Gastrocnemius medialis (tissue), 4 donors: Measurements from ENCODE around the gene SPTBN2. TPM values are rescaled to one million over a fixed set of nuclear protein-coding genes. Genes with fewer than 3 reads are reported as not detected.
A peak's percentile ranks its signal among the peaks of the same experiment; 100 is the strongest.

Experiments
- ATAC-seq, 2 donors: fragments of 150-250 bp; one replicate each; pipeline ENCODE4 v1.9.1; 2016
- DNase-seq, 2 donors: peaks; one replicate each; pipeline ENCODE4 v3.0.0-alpha.2; 2019
- H3K27ac ChIP-seq, 4 donors: fragments of 200-600 bp; sonication (generic); 1 replicate in 1 of 4; 2 replicates in 3 of 4; pipeline ENCODE4 v1.5.1; 2016 to 2018; ENCODE audit warnings: mild to moderate bottlenecking in 2 of 4, moderate library complexity in 1 of 4
- H3K27me3 ChIP-seq, 3 donors: fragments of 200-600 bp; sonication (generic) in 2 of 3; 1 replicate in 1 of 3; 2 replicates in 2 of 3; pipeline versions ENCODE4 v1.5.1 to v1.6.0; 2016 to 2019; ENCODE audit warnings: mild to moderate bottlenecking in 1 of 3, moderate library complexity in 1 of 3
- H3K36me3 ChIP-seq, 2 donors: fragments of 200-600 bp; sonication (generic) in 1 of 2; one replicate each; pipeline ENCODE4 v1.5.1; 2017 to 2018
- H3K4me1 ChIP-seq, 2 donors: fragments of 200-600 bp; sonication (generic) in 1 of 2; one replicate each; pipeline ENCODE4 v1.5.1; 2016 to 2017; ENCODE audit warnings: mild to moderate bottlenecking in 2 of 2
- H3K4me3 ChIP-seq, 4 donors: fragments of 200-600 bp; sonication (generic) in 3 of 4; 1 replicate in 1 of 4; 2 replicates in 3 of 4; pipeline ENCODE4 v1.5.1; 2016 to 2019; ENCODE audit warnings: mild to moderate bottlenecking in 2 of 4
- H3K9me3 ChIP-seq, 3 donors: fragments of 200-600 bp; sonication (generic) in 2 of 3; 1 replicate in 1 of 3; 2 replicates in 2 of 3; pipeline ENCODE4 v1.5.1; 2016 to 2019
- POLR2A ChIP-seq, 2 donors: fragments of 450-650 bp; IDR thresholded peaks; one replicate each; pipeline ENCODE4 v1.6.1; 2017; ENCODE audit warnings: antibody characterized with exemption in 2 of 2, mild to moderate bottlenecking in 2 of 2, moderate library complexity in 2 of 2
- in situ Hi-C, 4 donors: fragments of 200-750 bp; cut with MboI; loops; one replicate each; pipeline versions ENCODE4 v1.15.0 to v1.8.0; 2017; ENCODE audit warnings: low sequenced_read_pairs in 4 of 4
- intact Hi-C: fragments of 100-400 bp; cut with DNase I; formaldehyde crosslinking; loops from one replicate; pipeline ENCODE4 v1.15.1; 2023; ENCODE audit warnings: low total_unique reads
- total RNA-seq, 4 donors: library from RNA; depleted of rRNA; stranded (reverse); fragments of >200 nt; gene quantifications; one replicate each; pipeline versions ENCODE4 v1.1.0 to v1.2.3, GENCODE V29; 2016
- TF ChIP-seq, protein P1 (sequence below), 5 experiments: fragments of 450-650 bp in 3 of 5; fragments of 200-600 bp in 2 of 5; sonication (generic) in 2 of 5; IDR thresholded peaks in 4 of 5; conservative IDR thresholded peaks in 1 of 5; 1 replicate in 4 of 5; 2 replicates in 1 of 5; pipeline ENCODE4 v1.5.1; 2016 to 2019; ENCODE audit warnings: antibody characterized with exemption in 5 of 5, mild to moderate bottlenecking in 3 of 5, moderate library complexity in 3 of 5

Gene SPTBN2
- total RNA-seq, 4 donors from 2014 or later: 0.40 to 1.5 (median 1.0) TPM

DNA sequence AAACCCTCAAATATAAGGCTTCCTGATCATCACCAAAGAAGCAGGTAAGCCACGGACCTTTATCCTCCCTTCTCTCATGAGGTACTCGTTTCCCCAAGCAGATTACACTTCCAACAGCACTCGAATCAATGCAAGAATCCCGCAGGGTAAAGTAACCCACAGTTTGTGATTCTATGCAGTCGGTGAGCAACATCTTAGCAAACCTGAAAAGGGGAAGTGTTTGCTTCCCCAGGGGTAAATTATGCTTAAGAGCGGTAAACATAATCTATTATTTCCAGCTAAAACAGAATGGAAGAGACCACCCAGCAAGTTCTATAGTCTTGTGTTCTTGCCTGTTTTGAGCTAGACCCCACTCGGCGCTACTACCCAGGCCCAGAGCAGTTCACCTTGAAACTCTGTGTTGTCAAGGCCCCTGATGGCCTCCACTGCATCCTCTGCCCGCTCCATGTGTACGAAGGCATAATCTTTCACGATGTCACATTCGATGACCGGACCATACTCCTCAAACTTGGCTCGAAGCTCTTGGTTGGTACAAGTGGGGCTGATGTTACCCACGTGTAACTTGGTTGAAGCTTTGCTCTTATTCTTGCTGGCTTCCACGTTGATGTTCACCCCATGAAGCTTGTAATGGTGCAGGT lies 52.6 kb downstream of the SPTBN2 start:
- no peak for DNase-seq
- Histone ChIP-seq H3K9me3 (no peaks in the 10 kb centered on the region), H3K4me3 (peak overlapping the region; percentile 77 to 89 (median 86)), H3K27me3 (no peaks in the 10 kb centered on the region), H3K36me3 (no peaks in the 10 kb centered on the region), H3K4me1 (peaks cover 18 to 31% of the 10 kb centered on the region in 2 donors), H3K27ac (peak overlapping the region in 1 of 4 donors; percentile 13)
- TF ChIP-seq POLR2A (IDR thresholded peaks at IDR 0.05): no peak
- TF ChIP-seq, protein P1, sequence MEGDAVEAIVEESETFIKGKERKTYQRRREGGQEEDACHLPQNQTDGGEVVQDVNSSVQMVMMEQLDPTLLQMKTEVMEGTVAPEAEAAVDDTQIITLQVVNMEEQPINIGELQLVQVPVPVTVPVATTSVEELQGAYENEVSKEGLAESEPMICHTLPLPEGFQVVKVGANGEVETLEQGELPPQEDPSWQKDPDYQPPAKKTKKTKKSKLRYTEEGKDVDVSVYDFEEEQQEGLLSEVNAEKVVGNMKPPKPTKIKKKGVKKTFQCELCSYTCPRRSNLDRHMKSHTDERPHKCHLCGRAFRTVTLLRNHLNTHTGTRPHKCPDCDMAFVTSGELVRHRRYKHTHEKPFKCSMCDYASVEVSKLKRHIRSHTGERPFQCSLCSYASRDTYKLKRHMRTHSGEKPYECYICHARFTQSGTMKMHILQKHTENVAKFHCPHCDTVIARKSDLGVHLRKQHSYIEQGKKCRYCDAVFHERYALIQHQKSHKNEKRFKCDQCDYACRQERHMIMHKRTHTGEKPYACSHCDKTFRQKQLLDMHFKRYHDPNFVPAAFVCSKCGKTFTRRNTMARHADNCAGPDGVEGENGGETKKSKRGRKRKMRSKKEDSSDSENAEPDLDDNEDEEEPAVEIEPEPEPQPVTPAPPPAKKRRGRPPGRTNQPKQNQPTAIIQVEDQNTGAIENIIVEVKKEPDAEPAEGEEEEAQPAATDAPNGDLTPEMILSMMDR (IDR thresholded peaks at IDR 0.05 in 4 of 5, conservative IDR thresholded peaks at IDR 0.05 in 1 of 5): no peak
- ATAC-seq: no peak
- intact Hi-C loops (loop anchor here (5.0 kb wide), 1 partner anchor 194 kb away; the partner anchor contains the start of gene DPP3), in situ Hi-C loops (loop anchor here (5.0 to 25.0 kb wide), 4 partner anchors 92 to 264 kb away; partner anchors contain the start of gene NPAS4 (in 2 of the 4))

DNA sequence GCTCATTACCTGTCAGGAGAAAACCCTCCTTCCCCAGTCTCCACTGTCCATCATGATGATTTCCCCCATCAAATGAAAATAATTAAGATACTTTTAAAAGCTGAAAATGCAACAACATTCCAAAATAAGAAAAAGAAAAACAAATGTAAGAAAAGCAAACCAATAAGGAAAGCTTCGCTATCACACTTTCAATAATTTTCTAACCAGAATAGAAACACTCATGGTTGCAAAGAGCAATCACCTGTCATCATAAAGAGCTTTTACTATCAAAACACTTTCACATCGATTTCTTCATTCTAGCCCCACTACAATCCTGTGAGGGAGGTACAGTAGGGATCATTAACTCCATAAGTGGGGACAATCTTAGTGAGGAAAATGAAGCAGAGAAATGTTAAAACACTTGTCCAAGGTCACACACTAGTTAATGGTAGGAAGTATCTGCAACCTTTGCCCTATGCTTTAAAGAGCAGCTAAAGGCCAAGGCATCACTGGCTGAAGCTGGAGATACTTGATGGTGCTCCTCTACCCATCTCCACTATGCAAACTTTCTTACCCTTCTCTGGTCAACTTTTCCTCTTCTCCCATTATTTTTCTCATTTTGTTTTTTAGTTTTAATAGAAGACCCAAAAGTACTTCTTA lies 53.9 kb downstream of the SPTBN2 start:
- in situ Hi-C loops (loop anchor here (5.0 to 25.0 kb wide), 4 partner anchors 90 to 263 kb away; partner anchors contain the start of gene NPAS4 (in 2 of the 4)), intact Hi-C loops (loop anchor here (5.0 kb wide), 1 partner anchor 193 kb away; the partner anchor contains the start of gene DPP3)
- H3K4me1 ChIP-seq: peaks cover 29 to 31% of the 10 kb centered on the region in 2 donors
- H3K4me3 ChIP-seq: no peak overlapping the region
- DNase-seq (no peak), ATAC-seq (no peak)
- TF ChIP-seq, protein P1 (IDR thresholded peaks at IDR 0.05 in 4 of 5, conservative IDR thresholded peaks at IDR 0.05 in 1 of 5): no peak
- no peak for TF ChIP-seq POLR2A (IDR thresholded peaks at IDR 0.05)
- H3K27me3 ChIP-seq: no peaks in the 10 kb centered on the region
- no peaks in the 10 kb centered on the region for H3K9me3 ChIP-seq
- H3K27ac ChIP-seq: no peak overlapping the region
- H3K36me3 ChIP-seq: no peaks in the 10 kb centered on the region

DNA sequence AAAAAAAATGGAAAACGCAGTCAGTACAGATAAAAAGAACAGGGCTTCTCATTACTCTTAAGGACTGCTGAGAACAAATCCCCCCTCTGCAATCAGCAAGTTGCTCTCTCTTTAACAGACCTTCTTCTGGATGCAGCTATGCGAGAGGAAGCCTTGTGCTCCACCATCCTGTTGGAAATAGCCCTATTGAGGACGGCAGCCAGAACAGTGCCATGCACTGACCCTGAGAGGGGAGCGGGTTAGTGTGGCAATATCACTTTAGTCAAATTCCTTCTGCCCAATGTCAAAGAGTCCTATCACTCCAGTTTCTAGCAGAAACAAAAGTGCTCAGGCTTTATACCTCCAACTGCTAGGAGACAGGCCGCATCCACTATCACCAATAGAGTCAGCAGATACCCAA lies 58.2 kb downstream of the SPTBN2 start:
- in situ Hi-C loops: loop anchor here in 2 of 4 donors (10.0 kb wide), 2 partner anchors 86 to 96 kb away; no protein-coding TSS in a partner anchor
- H3K4me3 ChIP-seq: no peak overlapping the region
- no peak for ATAC-seq
- H3K27me3 ChIP-seq: no peaks in the 10 kb centered on the region
- no peaks in the 10 kb centered on the region for H3K9me3 ChIP-seq
- H3K36me3 ChIP-seq: peaks cover 0 to 25% of the 10 kb centered on the region in 2 donors
- intact Hi-C loops: no loop called here
- H3K4me1 ChIP-seq: peaks cover 15 to 21% of the 10 kb centered on the region in 2 donors
- no peak for DNase-seq
- no peak overlapping the region for H3K27ac ChIP-seq
- TF ChIP-seq, protein P1 (IDR thresholded peaks at IDR 0.05 in 4 of 5, conservative IDR thresholded peaks at IDR 0.05 in 1 of 5): no peak
- TF ChIP-seq POLR2A (IDR thresholded peaks at IDR 0.05): no peak

DNA sequence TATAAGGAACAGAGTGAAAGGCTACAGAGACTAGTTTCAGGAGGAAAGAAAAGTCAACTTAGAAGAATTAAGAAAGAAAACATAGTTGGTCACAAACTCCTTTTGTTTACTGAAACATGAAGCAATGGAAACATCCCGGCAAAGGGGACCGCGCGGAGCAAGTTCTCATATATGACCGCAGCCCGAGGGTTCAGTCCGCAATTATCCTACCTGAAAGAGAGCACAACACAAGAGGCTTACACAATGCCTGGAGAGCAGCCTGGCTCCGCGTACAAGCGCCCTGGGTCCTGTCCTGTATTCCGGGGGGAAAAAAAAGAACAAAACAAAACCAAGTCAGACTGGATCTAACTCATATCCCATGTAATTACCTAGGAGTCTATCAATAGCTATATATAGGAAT lies 63.6 kb downstream of the SPTBN2 start:
- Histone ChIP-seq H3K36me3 (peaks cover 0 to 33% of the 10 kb centered on the region in 2 donors), H3K9me3 (no peaks in the 10 kb centered on the region), H3K27ac (no peak overlapping the region), H3K4me1 (peaks cover 0 to 3% of the 10 kb centered on the region in 2 donors), H3K4me3 (no peak overlapping the region), H3K27me3 (no peaks in the 10 kb centered on the region)
- TF ChIP-seq, protein P1 (IDR thresholded peaks at IDR 0.05 in 4 of 5, conservative IDR thresholded peaks at IDR 0.05 in 1 of 5): no peak
- no peak for TF ChIP-seq POLR2A (IDR thresholded peaks at IDR 0.05)
- no peak for DNase-seq
- in situ Hi-C loops: no loop called here
- no peak for ATAC-seq
- intact Hi-C loops: no loop called here
